AG04449 (cell line): ENCODE measurements around the gene NEK10.

Source experiments
- CTCF ChIA-PET: fragments of 350-600 bp; formaldehyde crosslinking; extraction: SDS; loops from one replicate; lab custom pipeline; 2021; ENCODE audit warnings: antibody characterized with exemption; lab: Yijun Ruan, JAX
- POLR2A ChIA-PET: fragments of 400-600, 350-600 bp; formaldehyde crosslinking; extraction: SDS; loops from one replicate; lab custom pipeline; 2020; ENCODE audit warnings: antibody characterized with exemption, inconsistent platforms; lab: Yijun Ruan, JAX
- DNase-seq: peaks from one replicate; pipeline ENCODE4 v3.0.0-alpha.2; 2010; ENCODE audit warnings: low read depth, low spot score
- H3K4me3 ChIP-seq: 2 replicates; pipeline ENCODE4 v1.5.1; 2011; ENCODE audit warnings: low read depth, mild to moderate bottlenecking, control low read depth, low read length
- CTCF ChIP-seq: IDR thresholded peaks from one replicate; pipeline ENCODE4 v1.5.1; 2011; ENCODE audit warnings: mild to moderate bottlenecking, moderate library complexity, low read length, control low read depth, inconsistent platforms; ENCODE audit not compliant: insufficient read depth; ENCODE audit errors: missing control alignments

Gene NEK10

GRCh38 chr3:27366062-27366591, 3.1 kb downstream of the NEK10 start:
- TF ChIP-seq CTCF: no peak
- POLR2A ChIA-PET: no interaction called here
- CTCF ChIA-PET: interaction anchor here (0.6 to 1.6 kb wide), 5 partner anchors 8 to 347 kb away, joined by 3 to 5 read pairs (median 4); no protein-coding TSS in a partner anchor
- DNase-seq: no peak
- H3K4me3 ChIP-seq: no peak overlapping the region

GRCh38 chr3:27360113-27361078, 8.8 kb downstream of the NEK10 start:
- H3K4me3 ChIP-seq: no peak overlapping the region
- ChIA-PET CTCF (no interaction called here), POLR2A (interaction anchor here (0.6 kb wide), 1 partner anchor 9 kb away, joined by 3 read pairs; the partner anchor contains the start of gene NEK10)
- no peak for DNase-seq
- no peak for TF ChIP-seq CTCF

- POLR2A ChIA-PET: no interaction called here
- no peak for DNase-seq
These were observed 10.8 kb downstream of the NEK10 start for GRCh38 chr3:27358372-27358771.

GRCh38 chr3:27357665-27358258, 11.4 kb downstream of the NEK10 start:
- H3K4me3 ChIP-seq: no peak overlapping the region
- TF ChIP-seq CTCF: peak; percentile 47
- DNase-seq: no peak
- POLR2A ChIA-PET: interaction anchor here (0.7 kb wide), 1 partner anchor 25 kb away, joined by 3 read pairs; no protein-coding TSS in a partner anchor
- CTCF ChIA-PET: interaction anchor here (0.6 to 1.5 kb wide), 14 partner anchors 8 to 323 kb away, joined by 3 to 11 read pairs (median 4); partner anchors contain the start of gene NEK10

More at GRCh38 chr3:27358372-27358771, 10.8 kb downstream of the NEK10 start:
- no peak for TF ChIP-seq CTCF
- CTCF ChIA-PET: interaction anchor here (0.6 to 1.5 kb wide), 14 partner anchors 7 to 322 kb away, joined by 3 to 11 read pairs (median 4); partner anchors contain the start of gene NEK10
- H3K4me3 ChIP-seq: no peak overlapping the region

- H3K4me3 ChIP-seq: no peak overlapping the region
- no peak for TF ChIP-seq CTCF
- no peak for DNase-seq
- ChIA-PET POLR2A (no interaction called here), CTCF (no interaction called here)
These were observed 12.2 kb downstream of the NEK10 start for GRCh38 chr3:27356976-27357375.
